ENCODE measurements around the gene FBXL17.
A peak's percentile ranks its signal among the peaks of the same experiment; 100 is the strongest.
"Not testable (repeated sequence)": the region's sequence is repeated elsewhere in the genome, so short reads cannot be mapped to it uniquely, and the experiment has no call there.

Gene FBXL17

DNA sequence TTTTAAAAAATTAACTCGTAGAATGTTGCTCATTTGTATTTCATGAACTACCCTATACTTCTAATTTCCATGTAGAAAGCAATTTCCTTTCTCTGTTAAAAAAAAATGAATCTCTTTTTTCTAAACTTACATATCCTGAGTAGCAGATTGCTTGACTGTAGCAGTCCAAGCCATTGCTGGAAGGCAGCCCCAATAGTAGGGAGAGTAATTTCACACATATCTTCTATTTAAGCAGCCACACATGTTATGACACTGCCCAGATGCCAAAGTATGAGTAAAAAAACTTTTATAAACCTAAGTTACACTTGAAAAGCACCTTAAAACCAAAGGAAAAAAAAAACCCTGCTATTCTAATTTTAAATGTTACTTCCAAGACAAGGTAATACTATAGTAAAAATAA is 69.6 kb downstream of the FBXL17 start:
- DNase-seq, result no peak

DNA sequence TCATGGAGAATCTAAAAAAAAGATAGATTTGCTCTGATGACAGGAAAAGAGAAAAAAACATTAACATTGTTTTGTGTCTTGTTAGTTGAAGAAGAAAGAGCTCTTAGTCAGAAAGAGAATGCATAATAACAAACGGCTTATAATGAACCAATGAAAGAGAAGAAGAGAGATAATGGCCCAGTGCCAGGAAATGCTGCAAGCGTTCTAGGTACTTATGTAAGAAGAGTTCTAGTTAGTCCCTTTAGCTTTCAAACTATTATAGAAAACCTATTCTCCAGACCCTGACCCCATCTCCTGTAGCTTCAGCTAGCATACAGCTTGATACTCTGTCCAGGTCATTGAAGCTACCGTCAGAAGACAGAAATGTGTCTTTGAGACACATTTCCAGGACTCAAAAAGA is 70.2 kb downstream of the FBXL17 start:
- DNase-seq, result no peak

GRCh38 chr5:108303611-108304010 is 78.3 kb downstream of the FBXL17 start:
- no peak for DNase-seq

DNA sequence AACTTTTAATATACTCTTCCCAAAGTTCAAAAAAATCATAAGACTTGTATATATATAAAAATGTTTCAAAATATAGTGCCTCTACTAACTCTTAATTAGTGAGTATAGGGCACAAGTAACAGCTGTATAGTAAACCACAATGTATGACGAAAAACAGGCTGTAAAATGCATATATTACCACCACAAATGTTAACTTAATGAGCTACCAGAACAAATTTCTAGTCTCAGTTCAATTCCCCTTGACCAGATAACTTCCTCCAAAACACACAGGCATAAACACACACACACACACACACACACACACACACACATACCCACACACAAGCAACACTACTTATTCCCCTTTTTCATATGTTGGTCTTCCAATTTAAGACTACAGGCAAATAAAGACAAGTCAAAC is 78.8 kb downstream of the FBXL17 start:
- DNase-seq, result no peak

DNA sequence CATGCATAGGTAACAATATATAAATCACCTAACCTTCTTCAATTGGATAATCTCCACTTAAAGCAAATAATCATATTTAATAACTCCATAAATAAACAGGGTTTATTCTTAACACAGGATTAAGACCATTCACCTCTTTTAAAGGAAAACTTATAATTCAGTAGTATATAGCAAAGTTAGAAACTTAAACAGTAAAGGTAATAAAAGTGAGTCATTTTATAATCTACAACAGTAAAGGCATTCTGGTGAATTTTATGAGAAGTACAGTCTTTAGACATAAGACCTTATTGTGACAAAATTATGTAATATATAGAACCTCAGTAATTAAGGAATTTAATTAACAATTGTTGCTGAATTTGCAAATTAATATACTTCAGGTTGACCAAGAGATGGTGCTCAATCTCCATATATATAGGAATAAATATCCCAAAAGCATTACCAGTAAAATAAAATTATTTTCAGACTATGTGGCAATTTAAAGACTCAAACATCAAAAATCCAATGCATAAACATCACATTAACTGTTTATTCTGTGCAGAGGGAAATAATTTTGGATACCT is 84.8 kb downstream of the FBXL17 start:
- DNase-seq, result no peak

DNA sequence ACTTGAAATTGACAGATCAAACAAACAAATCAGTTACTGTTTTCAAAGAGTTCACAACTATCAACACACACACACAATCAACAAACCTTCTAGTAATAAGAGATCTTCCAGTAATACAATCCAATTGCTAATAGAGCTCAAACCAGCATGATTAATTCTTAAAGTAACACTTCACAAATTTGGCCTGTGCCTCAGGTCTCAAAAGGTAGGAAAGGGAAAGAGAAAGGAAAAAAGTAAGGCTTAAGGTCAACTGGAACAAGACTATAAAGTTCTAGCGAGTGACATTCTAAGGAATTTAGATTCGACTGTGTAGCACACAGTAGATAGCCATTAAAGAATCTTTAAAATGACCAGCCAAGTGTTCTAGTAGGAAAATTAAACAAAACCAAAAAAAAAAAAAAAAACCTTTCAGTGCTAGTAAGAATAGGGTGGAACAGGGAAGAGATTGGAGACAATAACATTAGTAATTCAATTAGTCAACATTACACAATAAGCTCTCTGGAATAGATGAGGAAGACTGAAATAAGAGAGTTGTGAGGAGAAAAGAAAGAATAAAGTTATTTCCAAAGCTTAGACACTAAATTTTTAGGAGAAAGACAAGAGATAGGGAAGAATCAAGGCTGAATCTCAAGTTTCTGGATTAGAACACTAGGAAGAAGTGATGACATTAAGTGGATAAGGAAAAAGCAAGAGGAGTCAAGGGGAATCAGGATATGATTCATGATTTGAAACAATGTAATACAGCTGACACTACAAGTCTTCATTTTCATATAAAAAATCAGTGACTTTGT is 86.1 kb downstream of the FBXL17 start:
- DNase-seq, result no peak

GRCh38 chr5:108280960-108281569 is 100.8 kb downstream of the FBXL17 start:
- no peak for DNase-seq

- DNase-seq, result no peak
Measured at GRCh38 chr5:108280248-108280647, 101.7 kb downstream of the FBXL17 start.

DNA sequence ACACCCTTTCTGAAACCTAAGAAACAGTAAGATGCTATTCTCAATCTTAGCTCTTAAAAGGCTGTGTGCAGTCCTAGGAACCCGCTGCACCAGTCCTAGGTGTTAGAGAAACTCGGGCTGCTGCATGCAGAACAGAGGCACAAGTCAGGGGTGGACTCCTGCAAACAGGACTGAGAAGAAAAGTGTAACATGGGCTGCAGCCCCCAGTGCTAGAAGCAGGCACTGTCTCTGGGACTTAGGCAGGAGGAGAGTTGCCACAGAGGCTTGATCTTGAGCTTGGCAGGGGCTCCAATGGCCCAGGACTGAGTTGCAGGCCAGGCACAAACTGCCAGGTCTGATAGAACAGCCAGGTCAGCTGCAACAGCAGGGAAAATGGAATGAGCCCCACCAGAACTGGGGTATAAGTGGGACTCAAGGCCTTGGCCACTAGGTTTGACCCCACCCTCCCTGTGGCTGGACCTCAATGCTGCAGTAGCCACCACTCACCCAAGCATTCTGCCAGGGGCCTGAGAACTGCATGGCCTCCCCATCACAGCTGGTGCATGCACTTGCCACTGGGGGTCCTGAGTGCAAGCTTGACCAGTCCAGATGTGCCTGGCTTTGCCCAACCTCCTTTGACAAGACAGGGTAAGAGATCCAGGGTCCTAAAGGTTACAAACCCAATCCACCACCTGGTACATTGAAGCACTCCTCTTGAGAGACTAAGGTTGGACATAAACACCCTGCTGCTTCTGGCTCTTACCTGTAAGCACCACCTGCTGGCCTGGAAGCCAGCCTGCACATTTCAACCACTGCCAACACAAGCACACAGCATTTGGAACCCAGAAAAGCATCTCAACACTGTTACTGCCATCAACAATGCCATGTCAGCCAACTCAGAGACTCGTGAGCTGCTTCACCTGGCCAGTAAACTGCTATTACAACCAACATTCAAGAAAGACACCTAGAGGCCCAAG is 103.3 kb downstream of the FBXL17 start:
- no peak for DNase-seq

GRCh38 chr5:108276187-108277050 is 105.5 kb downstream of the FBXL17 start:
- DNase-seq, result no peak

- DNase-seq, result not testable (repeated sequence)
Measured at GRCh38 chr5:108274080-108274479, 107.8 kb downstream of the FBXL17 start.

GRCh38 chr5:108271127-108271526 is 110.8 kb downstream of the FBXL17 start:
- DNase-seq, result no peak

DNA sequence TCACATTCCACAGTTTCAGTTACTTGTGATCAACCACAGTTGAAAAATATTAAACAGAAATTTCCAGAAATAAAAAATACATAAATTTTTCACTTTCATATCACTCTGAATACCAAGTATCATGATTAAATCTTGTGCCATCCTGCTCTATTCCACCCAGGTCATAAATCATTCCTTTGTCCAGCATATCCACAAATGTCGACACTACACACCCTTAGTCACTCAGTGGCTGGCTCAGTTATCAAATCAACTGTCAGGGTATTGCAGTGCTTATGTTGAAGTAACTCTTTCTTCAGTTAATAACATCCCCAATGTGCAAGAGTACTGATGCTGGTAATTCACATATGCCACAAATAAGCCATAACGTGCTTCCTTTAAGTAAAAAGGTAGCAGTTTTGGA is 115.7 kb downstream of the FBXL17 start:
- DNase-seq, result no peak

GRCh38 chr5:108264533-108264932 is 117.4 kb downstream of the FBXL17 start:
- DNase-seq, result no peak

DNA sequence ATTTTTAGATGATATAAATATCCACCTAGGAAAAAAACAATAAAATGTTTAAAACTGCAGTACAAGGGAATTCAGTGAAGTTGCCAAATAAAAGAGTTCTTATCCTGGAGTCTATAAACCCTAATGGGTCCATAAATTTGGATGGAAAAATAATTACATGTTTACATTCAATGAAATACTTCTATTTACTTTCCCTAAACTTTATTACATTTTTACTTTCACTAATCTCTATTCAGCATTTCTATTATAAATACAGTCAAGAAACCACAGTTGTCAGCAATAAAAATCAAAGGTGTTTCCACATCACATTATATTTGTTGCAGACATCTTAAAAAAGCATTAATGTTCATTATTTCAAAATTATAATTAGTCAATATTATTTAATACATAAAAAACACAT is 118.6 kb downstream of the FBXL17 start:
- DNase-seq, result no peak

DNA sequence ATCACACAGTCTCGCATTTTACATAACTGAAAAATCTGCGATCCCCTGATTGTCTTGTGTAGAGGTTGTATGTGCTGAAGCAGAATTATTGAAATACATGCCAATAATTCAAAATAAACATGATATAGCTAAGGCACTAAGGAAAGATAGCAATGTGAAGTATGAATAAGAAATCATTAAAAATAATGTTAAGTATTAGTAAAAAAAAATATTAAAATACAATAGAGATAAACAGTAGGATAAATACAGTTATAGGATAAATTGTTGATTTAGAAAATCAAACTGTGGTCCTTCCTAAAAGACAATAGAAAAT is 121.1 kb downstream of the FBXL17 start:
- DNase-seq, result no peak

- DNase-seq, result peak in 49 of 56 donors; percentile 5 to 79 (median 37)
Measured at GRCh38 chr5:108260117-108260857, 121.6 kb downstream of the FBXL17 start.

GRCh38 chr5:108259306-108259705 is 122.6 kb downstream of the FBXL17 start:
- no peak for DNase-seq

- no peak for DNase-seq
Measured at GRCh38 chr5:108257996-108258395, 123.9 kb downstream of the FBXL17 start.

- DNase-seq, result no peak
Measured at GRCh38 chr5:108255468-108255867, 126.4 kb downstream of the FBXL17 start.

All from nucleus accumbens (tissue), 56 donors.